ENCODE measurements around the gene PCYT1A. TPM values are rescaled to one million over a fixed set of nuclear protein-coding genes. Genes with fewer than 3 reads are reported as not detected.
"Not testable (repeated sequence)": the region's sequence is repeated elsewhere in the genome, so short reads cannot be mapped to it uniquely, and the experiment has no call there.

PCYT1A gene
- total RNA-seq, 2 donors from 2014 or later, result 41.8 to 78.3 TPM

- intact Hi-C loops (cut with DNase I), result no loop called here
- Histone ChIP-seq H3K27me3 (replicated peaks; ENCODE audit: insufficient read depth) (no peaks in the 10 kb centered on the region), H3K27ac (no peak overlapping the region), H3K9me3 (no peaks in the 10 kb centered on the region), H3K4me1 (replicated peaks) (no peaks in the 10 kb centered on the region), H3K4me3 (no peak overlapping the region), H3K36me3 (no peaks in the 10 kb centered on the region)
- TF ChIP-seq CTCF (IDR thresholded peaks at IDR 0.05), result no peak
- no peak for TF ChIP-seq POLR2AphosphoS5 (IDR thresholded peaks at IDR 0.05)
- no peak for TF ChIP-seq POLR2A (IDR thresholded peaks at IDR 0.05)
- DNase-seq (ENCODE audit: low spot score), result no peak
- 78% methylated on average over 11 of the region's 11 CpGs for WGBS
Observed at GRCh38 chr3:196321162-196321561, 33.6 kb upstream of the PCYT1A start.

- no peak overlapping the region for H3K27ac ChIP-seq
- no peak overlapping the region for H3K4me3 ChIP-seq
- no peaks in the 10 kb centered on the region for H3K4me1 ChIP-seq (replicated peaks)
- TF ChIP-seq POLR2AphosphoS5 (IDR thresholded peaks at IDR 0.05) (no peak), CTCF (IDR thresholded peaks at IDR 0.05) (no peak), POLR2A (IDR thresholded peaks at IDR 0.05) (no peak)
- intact Hi-C loops (cut with DNase I), result no loop called here
- no peak for DNase-seq (ENCODE audit: low spot score)
- WGBS, result 77% methylated on average over 3 of the region's 3 CpGs
- no peaks in the 10 kb centered on the region for H3K36me3 ChIP-seq
- no peaks in the 10 kb centered on the region for H3K9me3 ChIP-seq
- H3K27me3 ChIP-seq (replicated peaks; ENCODE audit: insufficient read depth), result no peaks in the 10 kb centered on the region
Observed at GRCh38 chr3:196320137-196320536, 32.6 kb upstream of the PCYT1A start.

GRCh38 chr3:196317687-196318467 is 30.4 kb upstream of the PCYT1A start, which contains the start of gene DYNLT2B:
TSS of gene DYNLT2B (minus strand) at chr3:196318240. CDS start at chr3:196318152, 88 bp downstream.
- intact Hi-C loops (cut with DNase I), result no loop called here

GRCh38 chr3:196316799-196317686 is 29.5 kb upstream of the PCYT1A start:
- H3K9me3 ChIP-seq; DNase-seq (ENCODE audit: low spot score); H3K4me1 ChIP-seq (replicated peaks); H3K36me3 ChIP-seq; intact Hi-C loops (cut with DNase I); H3K27me3 ChIP-seq (replicated peaks; ENCODE audit: insufficient read depth): not testable (repeated sequence)
- Histone ChIP-seq H3K4me3 (peak overlapping the region; percentile 77 to 89), H3K27ac (peak overlapping the region; percentile 91 to 93)
- 11% methylated on average over 9 of the region's 17 CpGs for WGBS

More at GRCh38 chr3:196317687-196318467, 30.4 kb upstream of the PCYT1A start, which contains the start of gene DYNLT2B:
- H3K9me3 ChIP-seq, result no peaks in the 10 kb centered on the region
- DNase-seq (ENCODE audit: low spot score), result peak; percentile 83
- peak within 1 kb of the TSS; percentile 91 to 93 for H3K27ac ChIP-seq
- WGBS, result under 1% methylated on average over 56 of the region's 92 CpGs
- peak; percentile 80 for TF ChIP-seq POLR2A (IDR thresholded peaks at IDR 0.05)
- no peak for TF ChIP-seq CTCF (IDR thresholded peaks at IDR 0.05)
- peak; percentile 72 for TF ChIP-seq POLR2AphosphoS5 (IDR thresholded peaks at IDR 0.05)
- no peaks in the 10 kb centered on the region for H3K36me3 ChIP-seq
- peak within 1 kb of the TSS; percentile 77 to 89 for H3K4me3 ChIP-seq
- no peaks in the 10 kb centered on the region for H3K4me1 ChIP-seq (replicated peaks)
- H3K27me3 ChIP-seq (replicated peaks; ENCODE audit: insufficient read depth), result no peaks in the 10 kb centered on the region

- H3K36me3 ChIP-seq, result no peaks in the 10 kb centered on the region
- H3K27ac ChIP-seq, result no peak overlapping the region
- no peak for DNase-seq (ENCODE audit: low spot score)
- H3K4me1 ChIP-seq (replicated peaks), result no peaks in the 10 kb centered on the region
- no peak overlapping the region for H3K4me3 ChIP-seq
- intact Hi-C loops (cut with DNase I), result no loop called here
- WGBS, result 81% methylated on average over 1 of the region's 1 CpG
- H3K27me3 ChIP-seq (replicated peaks; ENCODE audit: insufficient read depth), result no peaks in the 10 kb centered on the region
- TF ChIP-seq CTCF (IDR thresholded peaks at IDR 0.05) (no peak), POLR2AphosphoS5 (IDR thresholded peaks at IDR 0.05) (no peak), POLR2A (IDR thresholded peaks at IDR 0.05) (no peak)
- H3K9me3 ChIP-seq, result no peaks in the 10 kb centered on the region
Observed at GRCh38 chr3:196315821-196316220, 28.3 kb upstream of the PCYT1A start.

All from prostate gland (tissue), 2 donors.